HepG2 (cell line): ENCODE measurements around the gene CNTN5. TPM values are rescaled to one million over a fixed set of nuclear protein-coding genes. Genes with fewer than 3 reads are reported as not detected.

ENCODE experiments used
- ATAC-seq: fragments of 200-7000 bp; cut with Tn5 transposase; 3 replicates; pipeline ENCODE4 v1.9.1; 2020; ENCODE audit warnings: mild to moderate bottlenecking, moderate library complexity
- BruUV-seq: library from RNA; stranded (reverse); fragments of 400-500 nt; replicated peaks from 2 replicates; lab custom pipeline; 2021; lab: Mats Ljungman, UMichigan
- CTCF ChIA-PET: fragments of 300-600 bp; formaldehyde crosslinking; extraction: SDS; loops from one replicate; lab custom pipeline; 2021; ENCODE audit warnings: low total read pairs, inconsistent platforms, low intra/inter-chr PET ratio; lab: Yijun Ruan, JAX
- POLR2A ChIA-PET: fragments of 350-600 bp; sonication (Branson Sonifier 250); formaldehyde crosslinking; loops from one replicate; lab custom pipeline; 2020; ENCODE audit warnings: antibody characterized with exemption, inconsistent platforms; lab: Yijun Ruan, JAX
- DNase-seq: peaks from one replicate; pipeline ENCODE4 v3.0.0-alpha.2; 2015; ENCODE audit warnings: low spot score
- FAIRE-seq: peaks from 3 replicates; lab custom pipeline; 2011; peaks lifted over from hg19 to GRCh38; lab: Jason Lieb, UNC
- H2AFZ ChIP-seq: one replicate; pipeline ENCODE4 v1.6.1; 2011; ENCODE audit warnings: low read length, inconsistent platforms
- H3K27ac ChIP-seq: fragments of 300-600 bp; 3 replicates; pipeline ENCODE4 v1.8.0; 2011; ENCODE audit warnings: mixed run types, mild to moderate bottlenecking, mixed read lengths, low read length, inconsistent platforms; ENCODE audit not compliant: insufficient read depth; ENCODE audit errors: extremely low read length
- H3K27me3 ChIP-seq, 2 experiments: fragments of 200-600 bp in 1 of 2; 2 replicates in 1 of 2; 3 replicates in 1 of 2; pipeline versions ENCODE4 v1.6.0 to v1.8.0; 2011; ENCODE audit warnings: low read length in 2 of 2, mild to moderate bottlenecking in 2 of 2, moderate library complexity in 2 of 2, inconsistent platforms in 1 of 2; ENCODE audit not compliant: insufficient read depth in 2 of 2, control insufficient read depth in 1 of 2
- H3K36me3 ChIP-seq, 2 experiments: fragments of 200-600 bp in 1 of 2; replicated peaks in 1 of 2; 2 replicates in 1 of 2; 3 replicates in 1 of 2; pipeline versions ENCODE4 v1.5.1 to v1.8.0; 2011; ENCODE audit warnings: low read length in 2 of 2, inconsistent platforms in 1 of 2; ENCODE audit not compliant: insufficient read depth in 2 of 2, control insufficient read depth in 1 of 2
- H3K4me1 ChIP-seq: 2 replicates; pipeline ENCODE4 v1.5.1; 2012; ENCODE audit warnings: low read length, inconsistent platforms; ENCODE audit not compliant: insufficient read depth
- H3K4me2 ChIP-seq: 2 replicates; pipeline ENCODE4 v1.6.0; 2011; ENCODE audit warnings: low read depth, low read length, inconsistent platforms
- H3K4me3 ChIP-seq, 3 experiments: fragments of 200-600 bp in 1 of 3; sonication (generic), shearing (Covaris generic) in 1 of 3; replicated peaks in 1 of 3; 2 replicates each; pipeline ENCODE4 v1.5.1; 2011 to 2016; ENCODE audit warnings: low read length in 3 of 3, inconsistent platforms in 2 of 3, low read depth in 2 of 3, mild to moderate bottlenecking in 2 of 3, control low read depth in 1 of 3, mixed read lengths in 1 of 3; ENCODE audit not compliant: insufficient read depth in 1 of 3
- H3K79me2 ChIP-seq: one replicate; pipeline ENCODE4 v1.6.1; 2011; ENCODE audit warnings: low read length, inconsistent platforms; ENCODE audit not compliant: insufficient read depth
- H3K9ac ChIP-seq: 2 replicates; pipeline ENCODE4 v1.6.0; 2011; ENCODE audit warnings: mild to moderate bottlenecking, low read depth, low read length, inconsistent platforms; ENCODE audit not compliant: insufficient read depth
- H3K9me3 ChIP-seq: 2 replicates; pipeline ENCODE4 v1.5.1; 2012; ENCODE audit warnings: mild to moderate bottlenecking, low read length
- H4K20me1 ChIP-seq: 2 replicates; pipeline ENCODE4 v1.6.0; 2011; ENCODE audit warnings: inconsistent platforms, mild to moderate bottlenecking, low read length, moderate library complexity; ENCODE audit not compliant: insufficient read depth
- AGO2 ChIP-seq: fragments of 200-400 bp; formaldehyde crosslinking; optimal IDR thresholded peaks from 2 replicates; pipeline ENCODE3; 2017; ENCODE audit warnings: mild to moderate bottlenecking, low read depth, low read length, moderate library complexity
- ATF7 ChIP-seq, 2 experiments: fragments of 450-650 bp in 1 of 2; sonication (generic) in 1 of 2; formaldehyde crosslinking in 1 of 2; IDR thresholded peaks; 2 replicates each; pipeline versions ENCODE4 v1.4.0 to v1.6.1; 2016 to 2020; ENCODE audit warnings: antibody characterized with exemption in 1 of 2, mild to moderate bottlenecking in 1 of 2, missing genetic modification reagents in 1 of 2
- CHCHD3 ChIP-seq: sonication (generic); formaldehyde crosslinking; IDR thresholded peaks from 2 replicates; pipeline ENCODE4 v1.8.0; 2022; ENCODE audit warnings: mild to moderate bottlenecking, missing genetic modification reagents, moderate library complexity
- CHD2 ChIP-seq: IDR thresholded peaks from 2 replicates; pipeline ENCODE4 v1.6.1; 2011; ENCODE audit warnings: low read depth, low read length, improper control_type of control experiment
- CREB1 ChIP-seq, 2 experiments: fragments of 450-650 bp in 1 of 2; IDR thresholded peaks; 2 replicates each; pipeline ENCODE4 v1.6.1; 2016 to 2017; ENCODE audit warnings: control low read depth in 1 of 2, mild to moderate bottlenecking in 1 of 2, missing compliant biosample characterization in 1 of 2, missing genetic modification characterization in 1 of 2
- DDIT3 ChIP-seq: sonication (generic); formaldehyde crosslinking; IDR thresholded peaks from 2 replicates; pipeline ENCODE4 v1.4.0; 2020; ENCODE audit warnings: mild to moderate bottlenecking, missing genetic modification reagents
- GLI4 ChIP-seq: sonication (generic); formaldehyde crosslinking; IDR thresholded peaks from 2 replicates; pipeline ENCODE4 v1.5.1; 2020; ENCODE audit warnings: missing genetic modification reagents, mild to moderate bottlenecking, moderate library complexity, borderline replicate concordance
- IRF2 ChIP-seq: IDR thresholded peaks from 2 replicates; pipeline ENCODE4 v1.6.1; 2018; ENCODE audit warnings: missing genetic modification reagents, missing compliant biosample characterization
- MEIS1 ChIP-seq: sonication (generic); formaldehyde crosslinking; IDR thresholded peaks from 2 replicates; pipeline ENCODE4 v1.9.0; 2021; ENCODE audit warnings: mild to moderate bottlenecking, missing genetic modification reagents, moderate library complexity, borderline replicate concordance
- MXI1 ChIP-seq: IDR thresholded peaks from 3 replicates; pipeline ENCODE4 v1.6.1; 2012; ENCODE audit warnings: low read depth, low read length, inconsistent platforms, borderline replicate concordance
- ZC3H13 ChIP-seq: sonication (generic); formaldehyde crosslinking; IDR thresholded peaks from 2 replicates; pipeline ENCODE4 v1.8.1; 2023; ENCODE audit warnings: mild to moderate bottlenecking, missing genetic modification reagents, moderate library complexity
- ZFP37 ChIP-seq: sonication (generic); formaldehyde crosslinking; IDR thresholded peaks from 2 replicates; pipeline ENCODE4 v1.4.0; 2020; ENCODE audit warnings: missing genetic modification reagents, borderline replicate concordance
- ZKSCAN8 ChIP-seq: IDR thresholded peaks from 2 replicates; pipeline ENCODE4 v1.6.1; 2016; ENCODE audit warnings: borderline replicate concordance, missing genetic modification reagents, missing compliant biosample characterization
- ZNF282 ChIP-seq: fragments of 450-650 bp; IDR thresholded peaks from 2 replicates; pipeline ENCODE4 v1.6.1; 2018; ENCODE audit not compliant: partially characterized antibody
- ZNF569 ChIP-seq: sonication (generic); formaldehyde crosslinking; IDR thresholded peaks from 2 replicates; pipeline ENCODE4 v1.5.0; 2020; ENCODE audit warnings: mild to moderate bottlenecking, missing genetic modification reagents, moderate library complexity, borderline replicate concordance
- ZNF605 ChIP-seq: sonication (generic); formaldehyde crosslinking; IDR thresholded peaks from 2 replicates; pipeline ENCODE4 v1.8.0; 2022; ENCODE audit warnings: mild to moderate bottlenecking, missing genetic modification reagents
- ZNF878 ChIP-seq: sonication (generic); formaldehyde crosslinking; IDR thresholded peaks from 2 replicates; pipeline ENCODE4 v1.8.1; 2023; ENCODE audit warnings: mild to moderate bottlenecking, missing genetic modification reagents, moderate library complexity
- WGBS: methylation state at CpG from one replicate; pipeline ENCODE4 v1.1.6; 2017; ENCODE audit warnings: low lambda C conversion rate; 5-methylcytosine and 5-hydroxymethylcytosine counted together
- in situ Hi-C: cut with HindIII; loops from 2 replicates; pipeline ENCODE4 v1.10.0; 2017; ENCODE audit warnings: low pct_unique_long_range_greater_than_20kb; ENCODE audit not compliant: extremely low pct_ligation_motif_present
- intact Hi-C: fragments of 100-400 bp; cut with micrococcal nuclease; formaldehyde crosslinking; loops from one replicate; pipeline ENCODE4 v1.10.0; 2022; ENCODE audit not compliant: unreplicated experiment
- polyA plus RNA-seq, 8 experiments: library from polyadenylated mRNA; depleted of rRNA in 3 of 8; stranded (reverse) in 7 of 8; unstranded in 1 of 8; fragments of >200 nt; fragmentation: Illumina TruSeq in 4 of 8; extraction: Trizol in 4 of 8; gene quantifications; 2 replicates each; pipeline versions ENCODE4 v1.2.1 to v1.2.3, GENCODE V29; 2011 to 2016; ENCODE audit warnings: low read depth in 4 of 8, missing spikeins in 1 of 8, mixed read lengths in 1 of 8; ENCODE audit not compliant: insufficient read depth in 1 of 8
- total RNA-seq, 5 experiments: library from RNA; depleted of rRNA; stranded (reverse); fragments of >200 nt; fragmentation: Illumina TruSeq; extraction: Trizol; gene quantifications; 2 replicates each; pipeline ENCODE4 v1.2.3, GENCODE V29; 2016; ENCODE audit warnings: low read depth in 1 of 5
- TF ChIP-seq, protein P1 (sequence below): sonication (generic); formaldehyde crosslinking; IDR thresholded peaks from 2 replicates; pipeline ENCODE4 v1.5.1; 2020; ENCODE audit warnings: missing genetic modification reagents, mild to moderate bottlenecking, borderline replicate concordance

Gene CNTN5
- total and polyA plus RNA-seq, 2 of the 13 experiments (the other 11 are each of a cell fraction or from before 2014, with no cell fraction given), result not detected

GRCh38 chr11:100176456-100176855, 1155.7 kb downstream of the CNTN5 start (continued):
- TF ChIP-seq ZNF569 (CRISPR knock-in tag) (no peak), ZNF878 (CRISPR knock-in tag) (no peak), ZFP37 (CRISPR knock-in tag) (no peak)

DNA sequence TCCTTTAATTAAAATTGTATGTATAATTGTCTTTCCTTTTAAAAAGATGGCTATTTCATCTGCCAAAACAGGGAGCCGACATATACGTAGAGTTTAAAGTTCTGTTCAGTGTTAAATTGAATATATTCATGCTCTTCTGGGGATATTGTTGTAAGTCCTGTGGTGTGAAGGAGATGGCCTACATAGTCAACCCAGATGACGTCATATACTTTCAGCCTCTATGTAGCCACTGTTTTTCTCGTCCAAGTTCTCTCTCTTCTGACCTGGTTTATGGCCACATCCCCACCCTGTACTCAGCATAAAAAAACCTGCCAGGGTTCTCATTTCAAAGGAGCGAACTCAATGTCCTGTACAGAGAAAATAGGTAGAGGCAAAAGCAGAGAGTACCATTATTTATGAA, 1156.9 kb downstream of the CNTN5 start:
- no peak overlapping the region for H2AFZ ChIP-seq
- DNase-seq (no peak), ATAC-seq (no peak), FAIRE-seq (no peak)
- no TSS peak for BruUV-seq
- no peaks in the 10 kb centered on the region for H3K36me3 ChIP-seq
- no peaks in the 10 kb centered on the region for H4K20me1 ChIP-seq
- no peaks in the 10 kb centered on the region for H3K4me1 ChIP-seq
- no peak overlapping the region for H3K9ac ChIP-seq
- WGBS, result 1% methylated on average over 5 of the region's 5 CpGs
- POLR2A ChIA-PET, result no interaction called here
- intact Hi-C loops, result no loop called here
- TF ChIP-seq ZNF282, result no peak
- no peak for TF ChIP-seq CHCHD3
- no peak for TF ChIP-seq GLI4 (CRISPR knock-in tag)
- TF ChIP-seq MEIS1 (CRISPR knock-in tag), result no peak
- TF ChIP-seq, protein P1, sequence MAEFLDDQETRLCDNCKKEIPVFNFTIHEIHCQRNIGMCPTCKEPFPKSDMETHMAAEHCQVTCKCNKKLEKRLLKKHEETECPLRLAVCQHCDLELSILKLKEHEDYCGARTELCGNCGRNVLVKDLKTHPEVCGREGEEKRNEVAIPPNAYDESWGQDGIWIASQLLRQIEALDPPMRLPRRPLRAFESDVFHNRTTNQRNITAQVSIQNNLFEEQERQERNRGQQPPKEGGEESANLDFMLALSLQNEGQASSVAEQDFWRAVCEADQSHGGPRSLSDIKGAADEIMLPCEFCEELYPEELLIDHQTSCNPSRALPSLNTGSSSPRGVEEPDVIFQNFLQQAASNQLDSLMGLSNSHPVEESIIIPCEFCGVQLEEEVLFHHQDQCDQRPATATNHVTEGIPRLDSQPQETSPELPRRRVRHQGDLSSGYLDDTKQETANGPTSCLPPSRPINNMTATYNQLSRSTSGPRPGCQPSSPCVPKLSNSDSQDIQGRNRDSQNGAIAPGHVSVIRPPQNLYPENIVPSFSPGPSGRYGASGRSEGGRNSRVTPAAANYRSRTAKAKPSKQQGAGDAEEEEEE (CRISPR knock-in tag), result no peak
- no peak for TF ChIP-seq MXI1
- TF ChIP-seq ZC3H13 (CRISPR knock-in tag), result no peak
- no peak for TF ChIP-seq DDIT3 (CRISPR knock-in tag)
- TF ChIP-seq ATF7 (IDR thresholded peaks at IDR 0.05), result peak; percentile 98
- TF ChIP-seq ATF7 (CRISPR knock-in tag; IDR thresholded peaks at IDR 0.05), result no peak
- peak; percentile 91 for TF ChIP-seq CREB1 (IDR thresholded peaks at IDR 0.05)
- TF ChIP-seq CREB1 (CRISPR knock-in tag; IDR thresholded peaks at IDR 0.05), result no peak
- no peak for TF ChIP-seq CHD2
- TF ChIP-seq ZNF605 (CRISPR knock-in tag), result no peak
- no peak for TF ChIP-seq AGO2
- no peak for TF ChIP-seq ZKSCAN8 (CRISPR knock-in tag)
- no peak for TF ChIP-seq IRF2 (CRISPR knock-in tag)
- TF ChIP-seq, all 625 proteins: peak for 2
- Histone ChIP-seq H3K9me3 (no peaks in the 10 kb centered on the region), H3K27me3 (no peaks in the 10 kb centered on the region), H3K4me2 (no peak overlapping the region), H3K4me3 (no peak overlapping the region), H3K27ac (no peak overlapping the region), H3K79me2 (no peaks in the 10 kb centered on the region)
- in situ Hi-C loops, result no loop called here
- CTCF ChIA-PET, result no interaction called here
